GM12864 (cell line): ENCODE measurements around the gene KLK13.

ENCODE experiments used
- DNase-seq: peaks from one replicate; pipeline ENCODE4 v3.0.0-alpha.2; 2011; ENCODE audit warnings: low read depth
- H3K4me3 ChIP-seq: 2 replicates; pipeline ENCODE4 v1.5.1; 2011; ENCODE audit warnings: mild to moderate bottlenecking, low read depth, low read length, control low read depth
- TF ChIP-seq, protein P1 (sequence below): IDR thresholded peaks from 2 replicates; pipeline ENCODE4 v1.5.1; 2011; ENCODE audit warnings: low read depth, mild to moderate bottlenecking, moderate library complexity, low read length, control low read depth, inconsistent platforms; ENCODE audit errors: missing control alignments

The KLK13 gene

DNA sequence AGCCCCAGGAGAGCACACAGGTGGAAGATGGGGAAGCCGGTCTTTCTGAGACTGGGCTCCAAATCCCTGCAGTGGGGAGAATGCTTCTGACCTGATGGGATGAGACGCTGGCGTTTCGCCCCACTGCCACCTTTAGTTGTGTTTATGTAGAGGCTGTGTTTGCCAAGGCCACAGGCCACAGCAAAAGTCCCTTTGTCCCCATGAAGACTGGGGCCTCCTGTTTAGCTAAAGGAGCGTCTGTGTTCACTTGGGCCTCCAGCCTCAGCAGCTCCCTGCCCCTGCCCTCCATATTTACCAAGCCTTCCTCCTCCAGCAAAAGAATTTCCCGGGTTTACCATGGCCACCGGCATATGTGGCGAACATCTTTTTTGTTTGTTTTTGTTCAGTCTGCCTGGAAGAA is 28.2 kb upstream of the KLK13 start:
- TF ChIP-seq, protein P1, sequence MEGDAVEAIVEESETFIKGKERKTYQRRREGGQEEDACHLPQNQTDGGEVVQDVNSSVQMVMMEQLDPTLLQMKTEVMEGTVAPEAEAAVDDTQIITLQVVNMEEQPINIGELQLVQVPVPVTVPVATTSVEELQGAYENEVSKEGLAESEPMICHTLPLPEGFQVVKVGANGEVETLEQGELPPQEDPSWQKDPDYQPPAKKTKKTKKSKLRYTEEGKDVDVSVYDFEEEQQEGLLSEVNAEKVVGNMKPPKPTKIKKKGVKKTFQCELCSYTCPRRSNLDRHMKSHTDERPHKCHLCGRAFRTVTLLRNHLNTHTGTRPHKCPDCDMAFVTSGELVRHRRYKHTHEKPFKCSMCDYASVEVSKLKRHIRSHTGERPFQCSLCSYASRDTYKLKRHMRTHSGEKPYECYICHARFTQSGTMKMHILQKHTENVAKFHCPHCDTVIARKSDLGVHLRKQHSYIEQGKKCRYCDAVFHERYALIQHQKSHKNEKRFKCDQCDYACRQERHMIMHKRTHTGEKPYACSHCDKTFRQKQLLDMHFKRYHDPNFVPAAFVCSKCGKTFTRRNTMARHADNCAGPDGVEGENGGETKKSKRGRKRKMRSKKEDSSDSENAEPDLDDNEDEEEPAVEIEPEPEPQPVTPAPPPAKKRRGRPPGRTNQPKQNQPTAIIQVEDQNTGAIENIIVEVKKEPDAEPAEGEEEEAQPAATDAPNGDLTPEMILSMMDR: no peak
- DNase-seq: no peak
- H3K4me3 ChIP-seq: no peak overlapping the region

DNA sequence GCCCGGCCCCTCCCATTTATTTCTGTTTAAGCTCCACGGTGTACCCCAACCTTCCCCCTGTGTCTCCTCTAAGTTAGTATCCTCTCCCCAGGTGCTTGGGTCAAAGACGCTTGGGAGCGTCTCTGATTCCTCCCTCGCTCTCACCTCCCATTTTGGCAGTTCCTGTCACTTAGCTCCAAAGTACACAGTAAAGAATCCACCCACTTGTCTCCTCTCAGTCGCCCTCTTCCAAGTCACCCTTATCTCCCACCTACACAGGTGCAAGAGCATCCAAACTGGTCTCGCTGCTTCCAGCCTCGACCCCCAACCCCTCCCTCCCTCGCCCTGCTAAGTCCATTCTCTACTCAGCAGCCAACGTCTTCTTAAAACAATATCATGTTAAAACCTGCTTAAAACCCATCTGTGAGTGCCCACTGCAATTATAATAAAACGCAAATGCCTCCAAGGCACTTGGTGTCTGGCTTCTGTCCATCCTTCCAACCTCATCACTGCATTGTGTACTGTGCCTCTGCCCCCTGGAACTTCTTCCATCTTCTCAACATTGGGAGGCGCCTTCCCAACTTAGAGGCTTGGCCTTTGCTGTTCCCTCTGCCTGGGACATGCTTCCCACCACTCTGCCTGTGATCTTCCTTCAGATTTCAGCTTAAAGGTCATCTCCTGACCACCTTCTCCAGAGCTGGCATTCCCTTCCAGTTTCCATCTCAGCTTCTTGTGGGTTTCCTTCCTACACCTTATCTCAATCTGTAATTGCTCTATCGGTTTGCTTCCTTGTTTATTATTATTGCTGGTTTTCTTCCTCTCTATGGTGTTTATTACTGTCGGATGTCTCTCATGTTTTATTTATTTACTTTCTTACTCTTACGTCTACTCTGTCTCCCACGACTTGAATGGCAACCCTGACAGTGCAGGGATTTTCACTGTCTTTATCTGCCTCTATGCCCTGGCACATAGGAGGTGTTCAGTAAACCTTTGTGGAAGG is 27.3 kb upstream of the KLK13 start:
- DNase-seq: no peak
- TF ChIP-seq, protein P1: no peak

DNA sequence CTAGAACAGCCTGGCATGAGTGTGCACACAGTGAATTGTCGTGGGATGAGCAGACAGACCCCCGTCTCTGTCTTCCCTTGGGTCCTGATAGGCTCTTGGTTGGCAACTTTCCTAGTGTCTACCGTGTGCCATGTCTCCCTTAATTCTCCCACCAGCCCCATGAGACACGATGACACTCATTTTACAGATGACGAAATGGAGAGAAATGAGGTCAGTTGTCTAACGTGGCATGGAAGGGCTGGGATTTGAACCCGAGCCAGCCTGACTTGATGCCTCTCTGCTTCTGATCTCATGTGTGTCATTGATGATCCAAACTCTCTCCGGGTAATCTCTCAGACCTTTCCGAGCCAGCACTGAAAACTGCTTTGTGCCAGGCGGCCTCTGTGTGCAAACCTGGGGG is 26.2 kb upstream of the KLK13 start:
- no peak for DNase-seq
- TF ChIP-seq, protein P1: no peak
- no peak overlapping the region for H3K4me3 ChIP-seq

More for the DNA sequence above, 27.3 kb upstream of the KLK13 start:
- no peak overlapping the region for H3K4me3 ChIP-seq

DNA sequence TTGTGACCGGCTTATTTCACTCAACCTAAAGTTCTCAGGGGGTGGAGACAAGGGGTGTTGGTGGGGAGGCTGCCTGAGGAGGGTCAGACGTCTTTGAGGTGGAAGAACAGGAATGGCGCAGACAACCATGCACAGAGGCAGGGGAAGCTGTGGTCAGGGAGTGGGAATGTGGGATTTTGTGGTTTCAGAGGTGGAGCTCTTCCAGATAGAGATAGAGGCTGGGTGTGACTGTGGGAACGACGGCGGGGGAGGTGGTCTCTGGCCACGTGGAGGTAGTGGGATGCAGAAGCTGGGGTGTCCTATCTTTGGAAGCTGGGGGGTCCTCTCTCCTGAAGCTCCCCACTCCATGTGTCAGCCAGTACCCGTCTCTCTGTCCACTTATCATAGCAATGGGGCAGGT is 25.6 kb upstream of the KLK13 start:
- DNase-seq: no peak

DNA sequence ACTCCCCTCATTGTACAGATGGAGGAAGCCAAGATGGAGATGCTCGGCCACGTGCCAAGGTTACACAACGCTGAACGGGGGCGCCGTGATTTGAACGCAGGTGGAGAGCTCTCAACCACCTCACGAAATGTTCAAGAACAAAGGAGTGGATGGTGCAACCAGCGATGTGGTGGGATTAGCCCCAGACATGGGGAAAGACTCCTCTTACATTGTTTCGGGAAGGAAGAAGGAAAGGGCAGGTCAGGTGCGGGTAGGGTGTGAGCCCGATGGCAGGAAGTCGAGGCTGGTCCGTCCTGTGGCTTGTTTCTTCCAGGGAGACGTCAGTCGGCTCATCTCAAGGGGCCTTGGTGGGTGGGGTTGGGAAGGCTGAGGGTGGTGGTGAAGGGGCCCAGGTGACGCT is 24.9 kb upstream of the KLK13 start:
- DNase-seq: no peak
- no peak overlapping the region for H3K4me3 ChIP-seq
- TF ChIP-seq, protein P1: no peak

More for the DNA sequence above, 25.6 kb upstream of the KLK13 start:
- TF ChIP-seq, protein P1: no peak
- H3K4me3 ChIP-seq: no peak overlapping the region

DNA sequence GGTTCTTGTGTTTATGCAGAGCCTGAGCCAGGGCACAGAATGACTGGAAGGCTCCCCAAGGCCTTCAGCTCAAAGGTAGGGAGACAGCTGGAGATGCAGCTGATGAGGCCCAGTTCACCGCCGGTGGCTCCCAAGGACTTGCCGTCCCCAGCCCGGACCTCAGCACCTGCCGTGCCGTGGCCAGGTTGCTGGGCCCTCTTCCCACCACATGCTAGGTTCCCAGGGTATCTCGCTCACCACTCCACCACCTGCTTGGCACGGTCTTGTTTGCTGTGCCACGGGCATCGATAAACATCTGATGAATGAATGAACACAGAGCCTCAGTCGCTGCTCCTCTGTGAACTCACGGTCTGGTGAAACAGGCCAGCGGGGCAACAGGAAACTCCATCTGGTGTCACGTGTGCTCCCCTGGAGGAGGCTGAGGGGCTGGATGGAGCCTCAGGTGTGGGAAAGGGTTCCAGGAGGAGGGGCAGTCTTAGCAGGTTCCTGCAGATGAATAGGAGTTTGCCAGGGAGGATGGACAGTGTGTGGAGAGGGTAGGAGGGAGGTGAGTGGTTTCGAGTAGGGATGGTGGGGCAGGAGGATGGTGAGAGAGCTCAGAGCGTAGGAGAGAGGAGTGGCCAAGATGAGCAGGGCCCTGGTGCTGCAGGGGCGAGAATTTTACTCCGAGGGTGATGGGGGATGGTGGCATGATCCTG is 21.4 kb upstream of the KLK13 start:
- TF ChIP-seq, protein P1: no peak
- DNase-seq: no peak
- no peak overlapping the region for H3K4me3 ChIP-seq

DNA sequence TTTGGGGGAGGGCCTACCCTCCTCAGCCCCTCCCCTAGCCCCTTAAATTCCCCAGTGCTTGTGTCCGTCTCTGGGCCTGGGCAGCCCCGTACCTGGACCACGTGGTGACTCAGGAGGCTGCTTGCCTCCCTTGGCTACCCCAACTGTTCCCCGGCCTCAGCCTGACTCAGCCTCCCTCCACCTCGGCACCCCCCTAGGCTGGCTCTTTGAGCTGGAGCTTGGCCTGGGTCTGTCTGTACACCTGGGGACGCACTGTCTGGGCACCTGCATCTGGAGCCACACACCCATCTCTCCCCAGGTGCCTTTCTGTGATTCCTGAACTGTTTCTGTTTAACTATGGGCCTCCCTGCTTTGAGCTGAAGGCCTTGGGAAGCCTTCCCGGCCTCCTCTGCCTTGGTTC is 19.6 kb upstream of the KLK13 start:
- TF ChIP-seq, protein P1: no peak
- H3K4me3 ChIP-seq: no peak overlapping the region
- DNase-seq: no peak
